ENCODE data around the gene RABGEF1.

- TF ChIP-seq, protein P1, sequence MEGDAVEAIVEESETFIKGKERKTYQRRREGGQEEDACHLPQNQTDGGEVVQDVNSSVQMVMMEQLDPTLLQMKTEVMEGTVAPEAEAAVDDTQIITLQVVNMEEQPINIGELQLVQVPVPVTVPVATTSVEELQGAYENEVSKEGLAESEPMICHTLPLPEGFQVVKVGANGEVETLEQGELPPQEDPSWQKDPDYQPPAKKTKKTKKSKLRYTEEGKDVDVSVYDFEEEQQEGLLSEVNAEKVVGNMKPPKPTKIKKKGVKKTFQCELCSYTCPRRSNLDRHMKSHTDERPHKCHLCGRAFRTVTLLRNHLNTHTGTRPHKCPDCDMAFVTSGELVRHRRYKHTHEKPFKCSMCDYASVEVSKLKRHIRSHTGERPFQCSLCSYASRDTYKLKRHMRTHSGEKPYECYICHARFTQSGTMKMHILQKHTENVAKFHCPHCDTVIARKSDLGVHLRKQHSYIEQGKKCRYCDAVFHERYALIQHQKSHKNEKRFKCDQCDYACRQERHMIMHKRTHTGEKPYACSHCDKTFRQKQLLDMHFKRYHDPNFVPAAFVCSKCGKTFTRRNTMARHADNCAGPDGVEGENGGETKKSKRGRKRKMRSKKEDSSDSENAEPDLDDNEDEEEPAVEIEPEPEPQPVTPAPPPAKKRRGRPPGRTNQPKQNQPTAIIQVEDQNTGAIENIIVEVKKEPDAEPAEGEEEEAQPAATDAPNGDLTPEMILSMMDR (IDR thresholded peaks at IDR 0.05; ENCODE audit: insufficient read depth, low read depth, low read length), result no peak
- no peak for TF ChIP-seq EZH2 (IDR thresholded peaks at IDR 0.05; ENCODE audit: insufficient read depth, low read length)
Observed at GRCh38 chr7:66725843-66726242, 14.7 kb upstream of the RABGEF1 start.

Data from astrocyte (in vitro differentiated cells and primary cell).